ENCODE results near the gene TRIM42. TPM values are rescaled to one million over a fixed set of nuclear protein-coding genes. Genes with fewer than 3 reads are reported as not detected.

The TRIM42 gene
- total and polyA plus RNA-seq, 2 donors (not counting 1 experiment from before 2014, with no cell fraction given): not detected

DNA sequence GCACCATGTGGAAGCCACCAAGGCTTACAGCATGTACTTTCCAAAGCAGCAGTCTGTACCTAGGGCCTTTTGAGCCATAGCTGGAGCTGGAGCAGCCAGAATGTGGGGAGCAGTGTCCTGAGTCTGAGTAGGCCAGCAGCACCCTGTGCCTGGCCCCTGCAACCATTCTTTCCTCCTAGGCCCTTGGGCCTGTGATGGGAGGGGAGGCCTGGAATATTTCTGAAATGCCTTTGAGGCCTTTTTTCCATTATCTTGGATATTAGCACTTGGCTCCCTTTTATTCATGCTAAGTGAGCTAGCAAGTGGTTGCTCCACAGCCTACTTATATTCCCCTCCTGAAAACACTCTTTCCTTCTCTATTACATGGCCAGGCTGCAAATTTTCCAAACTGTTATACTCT is 28.1 kb downstream of the TRIM42 start:
- Histone ChIP-seq H3K27ac (ENCODE audit: insufficient read depth, low read length) (no peak overlapping the region), H3K79me2 (ENCODE audit: control insufficient read depth, insufficient read depth, low read length) (no peaks in the 10 kb centered on the region), H3K4me1 (ENCODE audit: control insufficient read depth, extremely low read depth, insufficient read depth, low read length) (no peaks in the 10 kb centered on the region), H3K4me3 (replicated peaks in 1 of 4; ENCODE audit: control extremely low read depth in 1 of 4, insufficient read depth in 1 of 4, low read depth in 3 of 4, low read length in 4 of 4) (no peak overlapping the region), H3K27me3 (ENCODE audit: control insufficient read depth, insufficient read depth, low read length) (no peaks in the 10 kb centered on the region), H3K9ac (ENCODE audit: insufficient read depth, low read length) (no peak overlapping the region), H3K9me3 (ENCODE audit: control insufficient read depth, insufficient read depth, low read depth, low read length) (no peaks in the 10 kb centered on the region), H3K4me2 (ENCODE audit: extremely low read depth, insufficient read depth, low read length) (no peak overlapping the region), H4K20me1 (ENCODE audit: control insufficient read depth, extremely low read depth, insufficient read depth, low read length) (no peaks in the 10 kb centered on the region), H2AFZ (ENCODE audit: low read length) (no peak overlapping the region), H3K36me3 (ENCODE audit: control insufficient read depth, insufficient read depth, low read length) (no peaks in the 10 kb centered on the region)
- TF ChIP-seq CTCF (conservative IDR thresholded peaks at IDR 0.05 in 1 of 2, IDR thresholded peaks at IDR 0.05 in 1 of 2; ENCODE audit: low read depth in 1 of 2, low read length in 2 of 2) (no peak), EZH2 (IDR thresholded peaks at IDR 0.05; ENCODE audit: low read length, missing control alignments) (no peak)
- no peak for DNase-seq (ENCODE audit: low read depth in 2 of 2)

- no peak for DNase-seq (ENCODE audit: low read depth in 2 of 2)
Measured at GRCh38 chr3:140706360-140706759, 28.5 kb downstream of the TRIM42 start.

DNA sequence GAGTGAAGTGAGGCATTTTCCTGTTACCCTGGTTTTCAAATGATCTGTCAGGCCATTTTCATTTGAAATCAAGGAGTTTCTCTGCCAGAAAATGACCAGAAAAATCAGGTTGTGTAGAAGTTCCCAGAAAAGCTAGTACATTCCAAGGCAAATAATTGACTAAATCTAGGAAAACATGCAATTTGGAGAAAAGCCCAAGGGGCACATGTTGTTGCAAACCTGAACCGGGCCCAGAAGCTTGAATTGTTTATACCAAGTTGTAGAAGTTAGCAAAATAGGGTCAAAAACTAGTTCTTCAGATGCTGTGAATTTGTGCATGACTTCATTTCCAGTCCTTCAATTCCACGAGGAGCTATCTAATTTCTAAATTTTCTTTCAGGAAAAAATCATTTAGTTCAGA is 31.0 kb downstream of the TRIM42 start:
- H3K4me3 ChIP-seq (replicated peaks in 1 of 4; ENCODE audit: control extremely low read depth in 1 of 4, insufficient read depth in 1 of 4, low read depth in 3 of 4, low read length in 4 of 4): no peak overlapping the region
- H3K79me2 ChIP-seq (ENCODE audit: control insufficient read depth, insufficient read depth, low read length): no peaks in the 10 kb centered on the region
- no peaks in the 10 kb centered on the region for H3K4me1 ChIP-seq (ENCODE audit: control insufficient read depth, extremely low read depth, insufficient read depth, low read length)
- H3K9me3 ChIP-seq (ENCODE audit: control insufficient read depth, insufficient read depth, low read depth, low read length): no peaks in the 10 kb centered on the region
- no peaks in the 10 kb centered on the region for H4K20me1 ChIP-seq (ENCODE audit: control insufficient read depth, extremely low read depth, insufficient read depth, low read length)
- H2AFZ ChIP-seq (ENCODE audit: low read length): no peak overlapping the region
- H3K36me3 ChIP-seq (ENCODE audit: control insufficient read depth, insufficient read depth, low read length): no peaks in the 10 kb centered on the region
- TF ChIP-seq CTCF (conservative IDR thresholded peaks at IDR 0.05 in 1 of 2, IDR thresholded peaks at IDR 0.05 in 1 of 2; ENCODE audit: low read depth in 1 of 2, low read length in 2 of 2) (no peak), EZH2 (IDR thresholded peaks at IDR 0.05; ENCODE audit: low read length, missing control alignments) (no peak)
- H3K9ac ChIP-seq (ENCODE audit: insufficient read depth, low read length): no peak overlapping the region
- no peak for DNase-seq (ENCODE audit: low read depth in 2 of 2)
- H3K27me3 ChIP-seq (ENCODE audit: control insufficient read depth, insufficient read depth, low read length): no peaks in the 10 kb centered on the region
- H3K27ac ChIP-seq (ENCODE audit: insufficient read depth, low read length): no peak overlapping the region
- H3K4me2 ChIP-seq (ENCODE audit: extremely low read depth, insufficient read depth, low read length): no peak overlapping the region

More at GRCh38 chr3:140706360-140706759, 28.5 kb downstream of the TRIM42 start:
- Histone ChIP-seq H3K27me3 (ENCODE audit: control insufficient read depth, insufficient read depth, low read length) (no peaks in the 10 kb centered on the region), H3K79me2 (ENCODE audit: control insufficient read depth, insufficient read depth, low read length) (no peaks in the 10 kb centered on the region), H2AFZ (ENCODE audit: low read length) (no peak overlapping the region), H3K36me3 (ENCODE audit: control insufficient read depth, insufficient read depth, low read length) (no peaks in the 10 kb centered on the region), H4K20me1 (ENCODE audit: control insufficient read depth, extremely low read depth, insufficient read depth, low read length) (no peaks in the 10 kb centered on the region), H3K4me3 (replicated peaks in 1 of 4; ENCODE audit: control extremely low read depth in 1 of 4, insufficient read depth in 1 of 4, low read depth in 3 of 4, low read length in 4 of 4) (no peak overlapping the region), H3K9ac (ENCODE audit: insufficient read depth, low read length) (no peak overlapping the region), H3K27ac (ENCODE audit: insufficient read depth, low read length) (no peak overlapping the region), H3K4me2 (ENCODE audit: extremely low read depth, insufficient read depth, low read length) (no peak overlapping the region), H3K9me3 (ENCODE audit: control insufficient read depth, insufficient read depth, low read depth, low read length) (no peaks in the 10 kb centered on the region), H3K4me1 (ENCODE audit: control insufficient read depth, extremely low read depth, insufficient read depth, low read length) (no peaks in the 10 kb centered on the region)
- TF ChIP-seq EZH2 (IDR thresholded peaks at IDR 0.05; ENCODE audit: low read length, missing control alignments) (no peak), CTCF (conservative IDR thresholded peaks at IDR 0.05 in 1 of 2, IDR thresholded peaks at IDR 0.05 in 1 of 2; ENCODE audit: low read depth in 1 of 2, low read length in 2 of 2) (no peak)

All from fibroblast of lung (primary cell).